Measurements from ENCODE around the gene KCNJ5.

The KCNJ5 gene

DNA sequence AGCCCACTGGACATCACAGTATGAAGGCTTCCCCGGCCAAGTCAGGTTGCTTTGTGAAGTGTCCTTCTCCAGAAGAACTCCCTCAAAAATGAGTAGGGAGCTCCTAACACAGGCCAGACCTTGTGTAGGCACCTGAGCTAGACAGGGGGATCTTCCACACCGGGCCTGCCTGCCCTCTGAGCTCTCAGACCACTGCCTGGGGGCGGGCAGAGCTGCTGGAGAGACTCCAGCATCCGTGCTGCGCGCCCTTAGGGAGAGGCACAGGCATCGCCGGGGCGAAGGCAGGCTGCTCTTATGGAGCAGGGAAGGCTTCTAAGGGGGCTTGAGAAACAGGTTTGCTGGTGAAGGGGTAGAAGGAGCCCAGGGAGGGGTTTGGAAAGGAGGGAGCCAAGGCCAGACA lies 4.4 kb downstream of the KCNJ5 start:
- no peak for DNase-seq (ENCODE audit: low spot score)

DNA sequence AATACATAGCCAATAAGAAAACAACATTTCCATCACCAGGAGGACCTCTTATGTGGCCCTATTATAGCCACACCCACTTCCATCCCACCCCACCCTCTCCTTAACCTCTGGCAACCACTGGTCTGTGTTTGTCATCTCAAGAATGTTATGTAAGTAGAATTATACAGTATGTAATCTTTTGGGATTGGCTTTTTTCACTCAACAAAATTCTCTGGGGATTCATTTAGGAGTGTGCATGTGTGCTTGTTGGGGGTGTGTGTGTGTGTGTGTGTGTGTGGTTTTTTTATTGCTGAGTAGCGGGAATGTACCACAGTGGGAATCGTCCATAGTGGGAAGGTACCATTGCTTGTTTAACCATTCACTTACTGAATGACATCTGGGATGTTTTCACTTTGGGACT lies 5.2 kb downstream of the KCNJ5 start:
- no peak for DNase-seq (ENCODE audit: low spot score)

DNA sequence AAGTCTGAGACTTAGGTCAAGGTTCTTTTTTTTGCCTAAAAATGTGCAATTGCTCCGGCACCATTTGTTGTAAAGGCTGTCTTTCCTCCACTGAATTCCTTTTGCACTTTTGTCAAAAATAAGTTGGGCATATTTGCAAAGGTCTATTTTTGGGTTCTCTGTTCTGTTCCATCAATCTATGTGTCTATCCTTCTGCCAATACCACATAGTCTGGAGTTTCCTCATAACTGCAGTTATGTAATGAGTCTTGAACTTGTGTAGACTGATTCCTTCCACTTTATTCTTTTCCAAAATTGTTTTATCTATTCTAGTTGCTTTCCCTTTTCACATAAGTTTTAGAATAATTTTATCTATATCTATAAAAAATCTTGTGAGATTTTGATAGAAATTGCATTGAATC lies 6.7 kb downstream of the KCNJ5 start:
- no peak for DNase-seq (ENCODE audit: low spot score)

DNA sequence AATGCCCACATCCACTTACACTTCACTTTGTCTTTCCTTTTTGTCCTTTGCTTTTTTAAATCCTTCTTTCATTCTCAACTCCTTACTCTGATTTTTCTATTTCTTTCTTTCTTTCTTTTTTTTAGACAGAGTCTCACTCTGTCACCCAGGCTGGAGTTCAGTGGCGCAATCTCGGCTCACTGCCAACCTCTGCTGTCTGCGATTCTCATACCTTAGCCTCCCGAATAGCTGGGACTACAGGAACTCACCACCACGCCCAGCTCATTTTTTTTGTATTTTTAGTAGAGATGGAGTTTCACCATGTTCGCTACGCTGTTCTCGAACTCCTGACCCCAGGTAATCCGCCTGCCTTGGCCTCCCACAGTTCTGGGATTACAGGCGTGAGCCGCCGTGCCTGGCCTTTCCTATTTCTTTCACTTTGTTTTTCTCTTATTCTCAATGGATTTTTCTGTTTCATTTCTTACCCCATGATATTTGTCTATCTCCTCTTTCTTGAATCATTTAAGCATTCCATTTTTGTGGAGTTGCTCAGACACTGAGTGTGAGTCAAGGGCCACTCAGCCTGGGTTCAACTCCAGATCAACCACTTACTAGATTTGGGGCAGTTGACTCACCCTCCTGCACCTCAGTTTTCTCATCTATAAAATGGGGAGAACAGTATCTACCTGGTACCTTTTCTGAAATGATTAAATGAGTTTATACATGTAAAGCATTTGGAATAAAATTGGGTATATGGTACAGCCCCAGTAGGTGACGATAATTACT lies 7.6 kb downstream of the KCNJ5 start:
- no peak for DNase-seq (ENCODE audit: low spot score)

DNA sequence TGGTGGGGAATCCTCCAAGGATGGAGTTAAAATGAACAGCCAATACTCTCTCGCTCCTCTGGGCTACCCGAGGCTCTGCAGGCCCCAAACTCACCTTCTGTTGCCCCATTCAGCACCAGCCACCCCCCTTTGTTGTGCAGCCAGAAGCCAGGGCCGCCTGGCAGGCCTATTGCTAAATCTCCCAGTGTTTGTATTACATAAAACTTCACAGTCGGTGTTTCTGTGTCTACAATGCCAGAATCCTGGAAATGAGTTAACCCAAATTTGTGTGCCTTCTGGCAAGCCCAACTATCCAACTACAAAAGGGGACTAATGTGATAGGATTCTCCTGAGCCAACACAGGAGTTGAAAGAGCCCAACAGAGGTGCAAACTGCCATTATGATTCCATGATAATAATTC lies 9.3 kb downstream of the KCNJ5 start:
- DNase-seq (ENCODE audit: low spot score): no peak

DNA sequence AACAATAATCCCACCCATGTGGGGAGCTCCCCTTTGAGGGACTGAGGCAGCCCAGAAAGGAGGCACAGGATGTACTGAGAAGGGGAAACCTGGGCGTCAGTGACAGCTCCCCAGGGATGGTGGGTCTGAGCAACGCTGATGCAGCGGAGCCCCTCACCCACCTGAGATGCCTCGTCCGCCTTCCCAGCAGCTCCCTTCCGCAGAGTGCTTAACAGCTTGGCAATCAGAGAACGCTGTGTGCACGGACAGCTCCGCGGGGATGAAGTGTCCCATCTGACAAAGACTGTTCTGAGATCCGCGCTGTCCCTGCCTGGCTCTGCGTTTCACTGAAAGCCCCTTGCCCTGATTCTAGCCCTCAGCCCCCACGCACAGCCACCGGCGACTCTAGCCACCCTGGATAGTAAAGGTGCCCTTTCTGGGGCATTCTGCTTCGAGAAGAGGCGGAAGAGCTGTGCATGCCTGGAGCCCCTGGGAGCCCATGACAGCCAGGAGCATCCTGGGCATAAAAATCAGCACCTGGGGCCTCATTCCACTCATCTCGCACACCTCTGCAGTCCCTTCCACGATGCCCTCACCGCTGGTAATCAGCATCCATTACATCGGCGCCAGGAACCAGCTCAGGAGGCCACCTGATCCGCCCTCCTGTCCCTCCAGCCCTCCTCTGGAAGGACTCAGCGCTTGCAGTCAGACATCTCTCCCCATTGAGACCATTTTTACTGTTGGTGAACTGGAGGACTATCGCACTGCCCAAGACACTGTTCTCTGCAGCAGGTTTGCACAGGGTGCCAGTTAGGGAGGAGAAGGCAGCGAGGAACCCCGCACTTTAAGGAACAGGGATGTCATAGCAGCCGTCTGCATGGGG lies 10.7 kb downstream of the KCNJ5 start:
- DNase-seq (ENCODE audit: low spot score): no peak

DNA sequence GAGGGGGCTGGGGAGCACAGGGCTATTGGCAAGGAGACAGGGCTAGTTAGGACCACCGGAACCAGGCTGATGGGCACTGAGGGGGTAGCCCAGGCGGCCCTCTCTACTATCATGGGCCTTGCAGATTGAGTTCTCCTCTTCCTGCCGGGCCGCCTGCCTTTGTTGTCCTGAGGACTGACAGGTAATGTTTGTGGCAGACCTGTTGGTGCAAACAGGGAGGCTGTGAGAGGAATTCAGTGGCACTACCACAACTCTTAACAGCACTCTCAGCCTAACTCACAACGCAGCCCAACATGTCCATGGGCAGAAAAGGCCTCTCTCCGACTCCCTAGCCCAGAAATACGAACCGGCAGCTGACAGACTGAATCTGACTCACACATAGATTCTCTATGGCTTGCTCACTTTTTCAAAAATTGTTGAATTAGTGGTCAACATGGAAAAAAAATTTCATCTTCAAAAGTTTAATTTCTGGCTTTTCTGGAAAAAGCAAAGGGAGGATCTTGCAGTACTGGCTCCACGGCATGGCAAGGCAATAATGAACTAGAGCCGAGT lies 11.4 kb downstream of the KCNJ5 start:
- no peak for DNase-seq (ENCODE audit: low spot score)

DNA sequence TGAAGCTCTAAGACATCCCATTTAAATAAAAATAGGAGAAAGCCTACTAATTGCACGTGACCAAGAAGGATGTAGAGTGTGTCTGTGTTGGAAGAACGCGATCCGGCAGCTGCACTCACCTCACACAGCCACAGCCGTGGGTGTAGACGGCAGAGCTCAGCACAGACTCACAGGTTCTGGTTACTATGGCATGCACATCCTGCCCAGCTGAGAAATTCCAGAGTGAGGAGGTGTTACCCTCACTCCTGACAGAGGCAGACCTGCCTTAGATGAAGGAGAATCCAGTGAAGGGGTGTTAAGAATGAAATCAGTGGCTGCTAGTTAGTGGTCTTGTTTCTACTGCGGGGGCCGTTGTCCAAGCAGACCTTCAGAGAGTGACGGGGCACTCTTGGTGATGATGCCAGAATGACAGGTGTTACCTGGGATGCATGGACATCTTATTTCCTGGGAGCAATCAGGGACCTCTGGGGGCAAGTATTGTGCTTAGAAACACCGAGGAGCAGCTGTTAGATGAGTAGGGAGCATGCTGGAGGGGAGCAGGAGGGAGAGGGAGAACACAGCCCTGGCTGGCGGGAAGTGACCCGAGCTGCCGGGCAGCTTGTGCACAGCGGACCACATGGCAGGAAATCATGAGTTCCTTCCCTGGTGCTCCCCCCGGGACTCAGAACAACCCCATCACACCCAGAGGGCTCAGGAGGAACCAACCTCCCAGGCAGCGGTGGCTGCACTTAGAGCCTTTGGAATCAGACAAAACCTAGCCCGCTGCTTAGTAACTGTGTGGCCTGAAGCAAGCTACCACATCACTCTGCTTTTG lies 12.3 kb downstream of the KCNJ5 start:
- no peak for DNase-seq (ENCODE audit: low spot score)

DNA sequence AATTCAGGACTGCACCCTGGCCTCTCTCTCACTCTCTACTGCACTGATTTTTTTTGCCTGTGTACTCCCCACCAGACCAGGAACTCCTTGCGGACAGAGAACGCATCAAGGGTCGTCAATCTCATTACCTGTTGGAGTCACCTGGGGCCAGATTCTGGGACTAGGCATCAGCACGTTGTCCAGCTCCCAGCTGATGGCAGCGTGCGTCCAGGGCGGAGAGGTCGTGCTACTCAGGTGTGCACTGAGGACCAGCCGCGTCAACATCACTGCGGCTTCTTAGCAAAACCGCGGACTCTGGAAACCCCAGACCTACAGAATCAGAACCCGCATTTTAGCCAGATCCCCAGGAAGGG lies 13.1 kb downstream of the KCNJ5 start:
- no peak for DNase-seq (ENCODE audit: low spot score)

DNA sequence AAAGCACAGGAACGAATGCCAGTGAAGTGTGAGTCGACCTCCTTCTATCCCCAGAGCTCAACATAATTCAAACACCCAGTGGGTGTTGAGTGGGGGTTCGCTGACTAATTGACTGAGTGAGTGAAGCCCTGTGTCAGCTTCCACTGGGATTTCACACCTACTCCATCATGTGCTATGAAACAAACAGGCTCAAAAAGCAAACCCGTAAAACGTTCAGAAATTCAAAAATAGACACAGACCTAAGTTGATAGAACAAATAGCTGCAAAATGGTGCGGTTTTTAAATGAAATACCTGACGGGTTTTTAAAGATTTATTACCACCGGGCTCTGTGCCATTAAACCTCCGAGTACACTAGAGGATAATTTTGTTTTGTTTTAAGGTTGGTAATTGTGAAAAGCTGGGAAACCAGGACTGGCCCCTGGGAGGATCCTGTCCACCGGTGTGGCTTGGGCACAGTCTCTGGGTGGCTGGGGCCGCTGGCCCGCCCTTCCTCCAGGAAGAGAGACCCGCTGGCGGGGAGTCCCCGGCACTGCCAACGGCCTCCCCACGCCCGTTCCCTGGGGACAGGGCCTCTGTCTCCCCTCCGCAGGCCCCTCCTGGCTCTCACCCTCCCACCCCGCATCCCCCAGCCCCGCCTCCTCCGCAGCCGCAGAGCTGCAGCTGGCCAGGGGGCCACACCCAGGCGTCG lies 13.6 kb downstream of the KCNJ5 start:
- DNase-seq (ENCODE audit: low spot score): peak; percentile 70

DNA sequence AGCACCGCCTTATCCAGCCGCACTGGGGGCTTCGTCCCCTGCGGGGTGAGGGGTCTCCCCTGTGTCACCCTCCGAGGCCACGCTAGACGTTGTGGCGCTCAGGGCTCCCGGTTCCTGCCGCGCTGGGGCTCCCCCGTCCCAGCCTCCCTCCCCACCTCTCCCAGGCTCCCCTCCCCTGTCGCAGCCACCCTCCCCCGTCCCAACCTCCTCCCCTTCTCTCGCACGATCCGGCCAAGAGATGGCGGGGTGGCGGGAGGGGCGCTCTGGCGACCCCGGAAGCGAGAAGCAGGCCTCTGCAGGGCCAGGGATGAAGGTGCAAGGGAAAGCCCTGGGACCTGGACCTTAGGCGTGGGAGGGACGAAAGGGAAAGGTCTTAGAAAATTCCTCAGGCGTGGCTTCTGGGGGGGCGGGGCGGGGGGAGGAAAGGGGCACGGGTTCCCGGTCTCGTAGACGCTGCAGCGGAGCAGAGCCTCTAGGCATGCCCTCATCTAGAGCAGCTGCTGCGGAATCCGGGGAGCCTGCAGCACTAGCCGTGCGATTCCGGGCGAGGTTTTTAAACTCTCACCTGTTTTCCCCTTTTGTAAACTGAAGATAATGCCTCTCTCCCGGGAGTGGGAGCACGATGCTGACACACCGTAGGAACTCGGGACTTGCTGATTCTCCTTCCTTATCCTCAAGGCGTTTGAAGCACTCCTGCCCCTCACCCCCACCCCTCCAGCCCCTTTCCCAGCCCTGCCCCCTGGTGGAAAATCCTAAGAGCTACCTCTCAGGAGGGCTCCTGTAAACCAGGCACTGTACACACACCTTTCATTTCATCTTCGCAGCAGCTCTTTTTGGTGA lies 14.4 kb downstream of the KCNJ5 start:
- DNase-seq (ENCODE audit: low spot score): peak; percentile 72

DNA sequence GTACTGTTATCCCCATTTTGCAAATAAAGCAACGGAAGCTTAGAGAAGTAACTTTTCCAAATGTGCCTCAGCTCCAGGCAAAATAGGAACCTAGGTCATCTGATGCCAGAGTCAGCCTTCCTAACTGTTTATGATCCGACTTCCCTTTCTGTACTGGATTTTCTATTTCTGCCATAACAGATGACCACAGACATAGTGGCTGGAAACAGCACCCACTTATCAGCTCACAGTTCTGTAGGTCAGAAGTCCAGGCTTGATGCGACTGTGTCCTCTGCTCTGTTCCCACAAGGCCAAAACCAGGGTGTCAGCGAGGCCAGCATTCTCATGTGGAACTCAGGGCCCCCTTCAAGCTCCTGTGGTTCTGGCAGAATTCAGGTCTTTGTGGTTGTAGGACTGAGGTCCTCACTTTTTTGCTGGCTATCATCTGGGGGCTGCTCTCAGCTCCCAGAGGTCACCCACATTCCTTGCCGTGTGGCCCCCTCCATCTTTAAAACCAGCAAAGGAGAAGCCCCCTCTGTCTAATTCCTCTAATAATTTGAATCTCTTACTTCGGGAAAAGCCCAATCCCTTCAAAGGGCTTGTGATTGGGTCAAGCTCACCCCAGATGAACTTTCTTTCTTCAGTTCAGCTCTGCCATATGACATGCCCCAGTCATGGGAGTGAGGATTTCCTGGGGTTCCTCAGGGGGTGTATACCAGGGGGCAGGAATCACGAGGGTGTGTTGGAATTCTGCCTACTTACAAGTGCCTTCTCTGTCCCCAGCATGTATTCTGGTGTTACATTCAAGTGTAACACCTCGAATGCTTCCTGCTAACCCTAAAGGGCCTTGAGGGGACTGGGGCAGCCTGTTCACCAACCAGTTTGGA lies 15.3 kb downstream of the KCNJ5 start:
- no peak for DNase-seq (ENCODE audit: low spot score)

DNA sequence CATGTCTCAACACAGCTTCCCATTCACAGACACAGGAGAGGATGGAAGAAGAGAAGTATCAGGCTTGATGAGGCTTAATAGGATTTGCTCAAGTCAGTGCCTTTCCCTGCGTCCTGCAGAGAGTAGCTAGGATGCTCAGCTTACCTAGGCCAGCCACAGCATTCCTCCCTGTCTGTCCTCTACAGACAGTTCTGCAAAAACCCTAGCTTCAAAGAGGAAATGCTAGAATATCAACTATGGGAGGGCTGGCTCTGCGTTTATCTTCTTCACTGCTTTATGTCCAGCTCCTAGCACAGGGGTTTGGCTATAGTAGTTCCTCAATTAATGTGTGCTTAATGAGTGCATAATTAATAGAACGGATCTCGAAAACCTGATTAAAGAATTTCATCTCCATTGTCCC lies 16.4 kb downstream of the KCNJ5 start:
- DNase-seq (ENCODE audit: low spot score): no peak

DNA sequence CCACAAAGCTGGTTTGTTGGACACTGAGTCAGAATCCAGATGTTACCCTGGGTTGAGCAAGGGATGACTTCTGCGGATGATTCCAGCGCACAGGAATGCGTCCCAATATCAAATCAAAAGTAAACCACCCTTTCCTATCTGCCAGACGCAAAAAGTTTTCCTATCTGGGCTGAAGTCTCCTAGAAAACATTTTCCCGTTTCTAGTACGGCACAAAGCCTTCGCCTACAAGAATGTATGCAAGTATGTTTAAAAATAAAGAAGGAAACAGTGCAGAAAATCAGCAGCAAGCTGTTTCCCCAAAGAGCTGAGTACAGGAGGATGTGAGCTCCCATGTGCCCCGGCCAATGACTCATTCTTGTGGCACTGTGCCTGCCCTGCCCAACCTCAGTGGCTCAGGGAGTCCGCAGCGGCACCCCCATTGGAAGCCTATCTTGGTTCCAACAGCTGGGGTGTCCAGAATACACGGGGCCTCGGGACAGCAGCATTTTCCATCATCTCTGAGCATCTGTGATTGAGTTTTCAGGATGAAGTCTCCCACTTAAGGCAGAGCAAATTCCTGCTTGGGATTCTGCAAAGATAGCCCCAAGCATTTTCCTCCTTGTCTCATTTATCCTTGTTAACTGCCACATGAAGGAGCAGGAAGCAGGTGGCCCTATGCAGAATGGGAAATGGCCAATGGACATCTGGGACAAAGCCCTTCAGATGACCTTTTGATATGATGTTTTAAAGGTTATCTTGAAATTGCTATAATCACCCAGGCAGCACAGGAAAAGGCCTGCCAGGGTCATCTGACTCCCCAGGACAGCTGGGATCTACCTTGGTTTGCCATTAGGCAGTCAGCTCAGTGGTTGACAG lies 17.5 kb downstream of the KCNJ5 start:
- DNase-seq (ENCODE audit: low spot score): no peak

DNA sequence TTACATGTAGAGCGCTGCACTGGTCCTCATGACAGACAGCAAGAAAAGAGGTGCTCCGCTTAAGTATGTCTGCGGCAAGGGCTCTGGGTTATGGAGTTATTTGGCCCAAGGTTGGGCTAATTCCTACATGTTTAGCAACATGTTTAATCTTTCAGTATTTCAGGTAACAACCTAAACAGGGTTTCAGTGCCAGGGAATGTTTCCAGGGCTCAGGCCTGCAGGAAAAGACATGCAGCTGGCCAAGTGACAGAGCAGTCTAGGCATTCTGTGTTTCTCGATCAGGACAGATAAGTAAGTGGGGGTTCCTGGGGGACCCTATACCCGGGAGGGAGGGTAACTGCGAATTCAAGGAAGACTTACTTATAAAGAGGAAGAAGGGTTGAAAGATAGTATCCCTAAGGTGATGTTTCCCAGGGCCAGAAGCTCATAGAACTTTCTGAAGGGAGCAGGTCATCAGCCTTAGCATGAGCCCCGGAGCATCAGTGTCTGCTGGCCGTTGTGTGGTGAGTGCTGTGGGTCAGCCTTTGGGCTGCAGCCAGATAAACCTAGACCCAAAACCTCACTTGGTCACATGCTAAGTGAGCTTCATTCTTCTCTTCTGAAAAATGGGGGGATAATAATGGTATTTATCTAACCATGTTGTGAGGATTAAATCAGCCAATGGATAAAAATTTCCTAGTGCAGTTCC lies 18.4 kb downstream of the KCNJ5 start:
- no peak for DNase-seq (ENCODE audit: low spot score)

DNA sequence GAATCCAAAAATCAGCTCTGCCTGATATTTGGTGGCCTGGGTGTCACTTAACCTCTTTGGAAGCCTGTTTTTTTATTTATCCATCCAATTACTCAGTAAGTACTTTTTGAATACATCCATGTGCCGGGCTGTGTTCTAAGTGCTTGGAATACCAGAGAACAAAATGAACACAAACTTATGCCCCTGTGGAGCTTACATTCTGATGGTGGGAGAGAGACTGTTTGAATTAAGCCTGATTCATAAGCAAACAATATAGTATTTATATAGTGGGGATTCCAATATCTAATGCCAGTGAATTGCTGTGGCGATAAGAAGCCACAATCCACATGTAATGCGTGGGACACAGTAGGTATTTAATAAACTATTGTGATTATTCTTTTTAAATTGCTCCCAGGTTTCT lies 19.4 kb downstream of the KCNJ5 start:
- DNase-seq (ENCODE audit: low spot score): no peak

DNA sequence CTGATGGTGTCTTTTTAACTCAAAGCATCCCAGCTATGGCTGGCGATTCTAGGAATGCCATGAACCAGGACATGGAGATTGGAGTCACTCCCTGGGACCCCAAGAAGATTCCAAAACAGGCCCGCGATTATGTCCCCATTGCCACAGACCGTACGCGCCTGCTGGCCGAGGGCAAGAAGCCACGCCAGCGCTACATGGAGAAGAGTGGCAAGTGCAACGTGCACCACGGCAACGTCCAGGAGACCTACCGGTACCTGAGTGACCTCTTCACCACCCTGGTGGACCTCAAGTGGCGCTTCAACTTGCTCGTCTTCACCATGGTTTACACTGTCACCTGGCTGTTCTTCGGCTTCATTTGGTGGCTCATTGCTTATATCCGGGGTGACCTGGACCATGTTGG lies 20.1 kb downstream of the KCNJ5 start:
- DNase-seq (ENCODE audit: low spot score): no peak

DNA sequence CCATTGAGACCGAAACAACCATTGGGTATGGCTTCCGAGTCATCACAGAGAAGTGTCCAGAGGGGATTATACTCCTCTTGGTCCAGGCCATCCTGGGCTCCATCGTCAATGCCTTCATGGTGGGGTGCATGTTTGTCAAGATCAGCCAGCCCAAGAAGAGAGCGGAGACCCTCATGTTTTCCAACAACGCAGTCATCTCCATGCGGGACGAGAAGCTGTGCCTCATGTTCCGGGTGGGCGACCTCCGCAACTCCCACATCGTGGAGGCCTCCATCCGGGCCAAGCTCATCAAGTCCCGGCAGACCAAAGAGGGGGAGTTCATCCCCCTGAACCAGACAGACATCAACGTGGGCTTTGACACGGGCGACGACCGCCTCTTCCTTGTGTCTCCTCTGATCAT lies 20.5 kb downstream of the KCNJ5 start:
- no peak for DNase-seq (ENCODE audit: low spot score)
